ENCODE data around the gene MIF. TPM values are rescaled to one million over a fixed set of nuclear protein-coding genes. Genes with fewer than 3 reads are reported as not detected.

Gene MIF
- total and polyA plus RNA-seq, 2 donors from 2014 or later, result 505 to 1,211 TPM

DNA sequence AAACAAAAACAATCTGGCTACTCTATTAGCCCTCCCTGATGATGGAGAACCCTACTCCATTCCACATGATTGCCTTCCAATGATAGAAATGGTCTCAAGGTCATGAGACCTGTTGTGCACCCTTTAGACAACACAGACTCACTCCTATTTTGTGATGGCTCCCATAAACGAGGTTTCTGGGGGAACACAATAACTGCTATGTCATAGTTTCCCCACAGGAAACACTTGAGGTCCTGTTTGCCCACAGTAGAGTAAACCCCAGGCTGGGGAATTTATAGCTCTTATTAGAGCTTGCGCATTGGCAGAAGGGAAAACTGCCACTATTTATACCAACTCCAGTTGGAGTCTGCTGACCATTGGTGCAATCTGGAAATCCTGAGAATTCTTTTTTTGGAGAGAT, 28.7 kb downstream of the MIF start:
- DNase-seq, result no peak
- Histone ChIP-seq H3K9me3 (ENCODE audit: control insufficient read depth in 2 of 3, insufficient read depth in 1 of 3, low read length in 3 of 3) (peaks cover 0 to 9% (median 3%) of the 10 kb centered on the region in 3 donors), H3K36me3 (ENCODE audit: control insufficient read depth in 2 of 3, insufficient read depth in 3 of 3, low read length in 3 of 3) (peaks cover 0 to 11% (median 0%) of the 10 kb centered on the region in 3 donors), H3K27ac (ENCODE audit: low read depth in 2 of 2, low read length in 2 of 2) (no peak overlapping the region), H3K27me3 (ENCODE audit: control insufficient read depth, insufficient read depth, low read length) (no peaks in the 10 kb centered on the region), H3K4me1 (ENCODE audit: control insufficient read depth in 2 of 3, insufficient read depth in 2 of 3, low read depth in 1 of 3, low read length in 3 of 3) (peaks cover 0 to 11% (median 3%) of the 10 kb centered on the region in 3 donors), H3K4me3 (ENCODE audit: low read length in 3 of 3) (no peak overlapping the region), H3K9ac (ENCODE audit: low read length in 3 of 3) (no peak overlapping the region)
- TF ChIP-seq CTCF (IDR thresholded peaks at IDR 0.05; ENCODE audit: borderline replicate concordance, extremely low read depth, insufficient read depth), result no peak
- FAIRE-seq, result no peak
- intact Hi-C loops (cut with DNase I), result no loop called here

- peaks cover 0 to 4% (median 0%) of the 10 kb centered on the region in 3 donors for H3K4me1 ChIP-seq (ENCODE audit: control insufficient read depth in 2 of 3, insufficient read depth in 2 of 3, low read depth in 1 of 3, low read length in 3 of 3)
- TF ChIP-seq CTCF (IDR thresholded peaks at IDR 0.05; ENCODE audit: borderline replicate concordance, extremely low read depth, insufficient read depth), result no peak
- peaks cover 0 to 9% (median 3%) of the 10 kb centered on the region in 3 donors for H3K9me3 ChIP-seq (ENCODE audit: control insufficient read depth in 2 of 3, insufficient read depth in 1 of 3, low read length in 3 of 3)
- no peak overlapping the region for H3K9ac ChIP-seq (ENCODE audit: low read length in 3 of 3)
- H3K36me3 ChIP-seq (ENCODE audit: control insufficient read depth in 2 of 3, insufficient read depth in 3 of 3, low read length in 3 of 3), result peaks cover 0 to 12% (median 0%) of the 10 kb centered on the region in 3 donors
- intact Hi-C loops (cut with DNase I), result no loop called here
- no peak overlapping the region for H3K27ac ChIP-seq (ENCODE audit: low read depth in 2 of 2, low read length in 2 of 2)
- FAIRE-seq (no peak), DNase-seq (no peak)
- no peak overlapping the region for H3K4me3 ChIP-seq (ENCODE audit: low read length in 3 of 3)
- no peaks in the 10 kb centered on the region for H3K27me3 ChIP-seq (ENCODE audit: control insufficient read depth, insufficient read depth, low read length)
These were observed 30.9 kb downstream of the MIF start for GRCh38 chr22:23925020-23925606.

- no peak for TF ChIP-seq CTCF (IDR thresholded peaks at IDR 0.05; ENCODE audit: borderline replicate concordance, extremely low read depth, insufficient read depth)
- no peaks in the 10 kb centered on the region for H3K27me3 ChIP-seq (ENCODE audit: control insufficient read depth, insufficient read depth, low read length)
- no peak overlapping the region for H3K4me3 ChIP-seq (ENCODE audit: low read length in 3 of 3)
- DNase-seq (no peak), FAIRE-seq (no peak)
- H3K9me3 ChIP-seq (ENCODE audit: control insufficient read depth in 2 of 3, insufficient read depth in 1 of 3, low read length in 3 of 3), result peaks cover 0 to 9% (median 3%) of the 10 kb centered on the region in 3 donors
- intact Hi-C loops (cut with DNase I), result no loop called here
- H3K4me1 ChIP-seq (ENCODE audit: control insufficient read depth in 2 of 3, insufficient read depth in 2 of 3, low read depth in 1 of 3, low read length in 3 of 3), result no peaks in the 10 kb centered on the region
- H3K9ac ChIP-seq (ENCODE audit: low read length in 3 of 3), result no peak overlapping the region
- H3K36me3 ChIP-seq (ENCODE audit: control insufficient read depth in 2 of 3, insufficient read depth in 3 of 3, low read length in 3 of 3), result peaks cover 0 to 12% (median 0%) of the 10 kb centered on the region in 3 donors
- no peak overlapping the region for H3K27ac ChIP-seq (ENCODE audit: low read depth in 2 of 2, low read length in 2 of 2)
These were observed 32.4 kb downstream of the MIF start for GRCh38 chr22:23926561-23926960.
